K562 (cell line): ENCODE results near the gene WFDC2. TPM values are rescaled to one million over a fixed set of nuclear protein-coding genes. Genes with fewer than 3 reads are reported as not detected.

Source experiments
- ETV6 ChIP-seq, 3 experiments: fragments of 150-350 bp in 1 of 3; sonication (generic) in 1 of 3; formaldehyde crosslinking in 1 of 3; IDR thresholded peaks; 2 replicates each; pipeline versions ENCODE4 v1.6.1 to v1.8.0; 2014 to 2022; ENCODE audit warnings: borderline replicate concordance in 2 of 3, low read depth in 2 of 3, antibody characterized with exemption in 1 of 3, low read length in 1 of 3, mild to moderate bottlenecking in 1 of 3, missing genetic modification reagents in 1 of 3
- GTF3C2 ChIP-seq: IDR thresholded peaks from 3 replicates; pipeline ENCODE4 v1.6.1; 2011; ENCODE audit warnings: borderline replicate concordance, mild to moderate bottlenecking, moderate library complexity; ENCODE audit not compliant: insufficient read length; ENCODE audit errors: extremely low read depth
- HMG20B ChIP-seq: fragments of 250-450 bp; sonication (Bioruptor Pico); IDR thresholded peaks from 2 replicates; pipeline ENCODE4 v1.5.0; 2021; ENCODE audit warnings: mild to moderate bottlenecking
- PTTG1 ChIP-seq: fragments of 450-650 bp; IDR thresholded peaks from 2 replicates; pipeline ENCODE4 v1.6.1; 2016; ENCODE audit warnings: low read depth, mild to moderate bottlenecking, missing genetic modification characterization, missing compliant biosample characterization
- PYGO2 ChIP-seq: fragments of 450-650 bp; IDR thresholded peaks from 2 replicates; pipeline ENCODE4 v1.6.1; 2016; ENCODE audit warnings: mild to moderate bottlenecking, missing genetic modification characterization, moderate library complexity, missing compliant biosample characterization
- SIX5 ChIP-seq, 2 experiments: IDR thresholded peaks; 2 replicates each; pipeline ENCODE4 v1.6.1; 2011; ENCODE audit warnings: low read length in 2 of 2, borderline replicate concordance in 1 of 2, low read depth in 1 of 2, mild to moderate bottlenecking in 1 of 2, moderate library complexity in 1 of 2; ENCODE audit not compliant: insufficient read depth in 1 of 2
- SMAD4 ChIP-seq: fragments of 250-450 bp; sonication (Bioruptor Pico); conservative IDR thresholded peaks from 2 replicates; pipeline ENCODE4 v1.8.0; 2021; ENCODE audit warnings: inconsistent platforms, mild to moderate bottlenecking, moderate library complexity
- TEAD2 ChIP-seq: fragments of 450-650 bp; IDR thresholded peaks from 2 replicates; pipeline ENCODE4 v1.6.1; 2016; ENCODE audit warnings: missing genetic modification characterization, control low read depth, missing compliant biosample characterization
- ZNF318 ChIP-seq, 2 experiments: fragments of 450-650 bp; IDR thresholded peaks; 2 replicates each; pipeline ENCODE4 v1.6.1; 2016; ENCODE audit warnings: mild to moderate bottlenecking in 2 of 2, borderline replicate concordance in 1 of 2, low read depth in 1 of 2, moderate library complexity in 1 of 2
- polyA plus RNA-seq, 8 experiments: library from polyadenylated mRNA; depleted of rRNA in 4 of 8; stranded (reverse) in 5 of 8; unstranded in 3 of 8; fragments of >200 nt; fragmentation: Nextera tagmentation in 2 of 8; fragmentation: Illumina TruSeq in 1 of 8; extraction: Ambion mirVana in 2 of 8; extraction: Trizol in 1 of 8; gene quantifications; 2 replicates each; pipeline versions ENCODE4 v1.2.1 to v1.2.3, GENCODE V29; 2011 to 2014; ENCODE audit warnings: inconsistent platforms in 1 of 8, missing spikeins in 1 of 8
- total RNA-seq, 7 experiments: library from RNA; depleted of rRNA in 6 of 7; stranded (reverse); fragments of >200 nt in 6 of 7; fragmentation: Illumina TruSeq in 2 of 7; extraction: Trizol in 2 of 7; gene quantifications; 2 replicates each; pipeline versions ENCODE4 v1.2.1 to v1.2.3, GENCODE V29; 2011 to 2021; ENCODE audit warnings: low replicate concordance in 1 of 7
- TF ChIP-seq, protein P1 (sequence below): fragments of 250-450 bp; sonication (Bioruptor Pico); IDR thresholded peaks from 2 replicates; pipeline ENCODE4 v1.8.0; 2021; ENCODE audit warnings: borderline replicate concordance, mild to moderate bottlenecking, moderate library complexity; ENCODE audit not compliant: poor library complexity, severe bottlenecking
- TF ChIP-seq, protein P2 (sequence below): sonication (generic); formaldehyde crosslinking; IDR thresholded peaks from 2 replicates; pipeline ENCODE4 v1.5.0; 2020; ENCODE audit warnings: missing genetic modification reagents

The WFDC2 gene
- total and polyA plus RNA-seq, 9 of the 15 experiments (the other 6 are each of a cell fraction or from before 2014, with no cell fraction given): not detected

GRCh38 chr20:45427236-45428149 lies 42.1 kb upstream of the WFDC2 start (continued):
- TF ChIP-seq, protein P1, sequence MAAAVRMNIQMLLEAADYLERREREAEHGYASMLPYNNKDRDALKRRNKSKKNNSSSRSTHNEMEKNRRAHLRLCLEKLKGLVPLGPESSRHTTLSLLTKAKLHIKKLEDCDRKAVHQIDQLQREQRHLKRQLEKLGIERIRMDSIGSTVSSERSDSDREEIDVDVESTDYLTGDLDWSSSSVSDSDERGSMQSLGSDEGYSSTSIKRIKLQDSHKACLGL (CRISPR knock-in tag): peak; percentile 6
- TF ChIP-seq PTTG1 (tag) (no peak), PYGO2 (no peak), ZNF318 (IDR thresholded peaks at IDR 0.05; ENCODE audit: borderline replicate concordance in 1 of 2, low read depth in 1 of 2) (no peak), SIX5 (IDR thresholded peaks at IDR 0.05; ENCODE audit: borderline replicate concordance in 1 of 2, insufficient read depth in 1 of 2, low read depth in 1 of 2, low read length in 2 of 2) (no peak), GTF3C2 (no peak), HMG20B (CRISPR knock-in tag) (no peak), ETV6 (IDR thresholded peaks at IDR 0.05; ENCODE audit: borderline replicate concordance in 1 of 2, low read depth in 2 of 2, low read length in 1 of 2) (peak in 1 of 2 experiments; percentile 52; a peak in 1 of 4 replicates), ETV6 (CRISPR knock-in tag; IDR thresholded peaks at IDR 0.05; ENCODE audit: borderline replicate concordance) (no peak), TEAD2 (tag) (no peak), SMAD4 (CRISPR knock-in tag) (peak; percentile 34; the same call in 1 of the 2 replicates)
- TF ChIP-seq, protein P2, sequence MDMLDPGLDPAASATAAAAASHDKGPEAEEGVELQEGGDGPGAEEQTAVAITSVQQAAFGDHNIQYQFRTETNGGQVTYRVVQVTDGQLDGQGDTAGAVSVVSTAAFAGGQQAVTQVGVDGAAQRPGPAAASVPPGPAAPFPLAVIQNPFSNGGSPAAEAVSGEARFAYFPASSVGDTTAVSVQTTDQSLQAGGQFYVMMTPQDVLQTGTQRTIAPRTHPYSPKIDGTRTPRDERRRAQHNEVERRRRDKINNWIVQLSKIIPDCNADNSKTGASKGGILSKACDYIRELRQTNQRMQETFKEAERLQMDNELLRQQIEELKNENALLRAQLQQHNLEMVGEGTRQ: peak; percentile 53
